Gastrocnemius medialis (tissue), 4 donors: ENCODE results near the gene ZNF529. TPM values are rescaled to one million over a fixed set of nuclear protein-coding genes. Genes with fewer than 3 reads are reported as not detected.
A peak's percentile ranks its signal among the peaks of the same experiment; 100 is the strongest.

ENCODE experiments used
- ATAC-seq, 2 donors: fragments of 150-250 bp; one replicate each; pipeline ENCODE4 v1.9.1; 2016
- DNase-seq, 2 donors: peaks; one replicate each; pipeline ENCODE4 v3.0.0-alpha.2; 2019
- H3K27ac ChIP-seq, 4 donors: fragments of 200-600 bp; sonication (generic); 1 replicate in 1 of 4; 2 replicates in 3 of 4; pipeline ENCODE4 v1.5.1; 2016 to 2018; ENCODE audit warnings: mild to moderate bottlenecking in 2 of 4, moderate library complexity in 1 of 4
- H3K27me3 ChIP-seq, 3 donors: fragments of 200-600 bp; sonication (generic) in 2 of 3; 1 replicate in 1 of 3; 2 replicates in 2 of 3; pipeline versions ENCODE4 v1.5.1 to v1.6.0; 2016 to 2019; ENCODE audit warnings: mild to moderate bottlenecking in 1 of 3, moderate library complexity in 1 of 3
- H3K36me3 ChIP-seq, 2 donors: fragments of 200-600 bp; sonication (generic) in 1 of 2; one replicate each; pipeline ENCODE4 v1.5.1; 2017 to 2018
- H3K4me1 ChIP-seq, 2 donors: fragments of 200-600 bp; sonication (generic) in 1 of 2; one replicate each; pipeline ENCODE4 v1.5.1; 2016 to 2017; ENCODE audit warnings: mild to moderate bottlenecking in 2 of 2
- H3K4me3 ChIP-seq, 4 donors: fragments of 200-600 bp; sonication (generic) in 3 of 4; 1 replicate in 1 of 4; 2 replicates in 3 of 4; pipeline ENCODE4 v1.5.1; 2016 to 2019; ENCODE audit warnings: mild to moderate bottlenecking in 2 of 4
- H3K9me3 ChIP-seq, 3 donors: fragments of 200-600 bp; sonication (generic) in 2 of 3; 1 replicate in 1 of 3; 2 replicates in 2 of 3; pipeline ENCODE4 v1.5.1; 2016 to 2019
- CTCF ChIP-seq, 5 experiments: fragments of 450-650 bp in 3 of 5; fragments of 200-600 bp in 2 of 5; sonication (generic) in 2 of 5; IDR thresholded peaks in 4 of 5; conservative IDR thresholded peaks in 1 of 5; 1 replicate in 4 of 5; 2 replicates in 1 of 5; pipeline ENCODE4 v1.5.1; 2016 to 2019; ENCODE audit warnings: antibody characterized with exemption in 5 of 5, mild to moderate bottlenecking in 3 of 5, moderate library complexity in 3 of 5
- POLR2A ChIP-seq, 2 donors: fragments of 450-650 bp; IDR thresholded peaks; one replicate each; pipeline ENCODE4 v1.6.1; 2017; ENCODE audit warnings: antibody characterized with exemption in 2 of 2, mild to moderate bottlenecking in 2 of 2, moderate library complexity in 2 of 2
- in situ Hi-C, 4 donors: fragments of 200-750 bp; cut with MboI; loops; one replicate each; pipeline versions ENCODE4 v1.15.0 to v1.8.0; 2017; ENCODE audit warnings: low sequenced_read_pairs in 4 of 4
- intact Hi-C: fragments of 100-400 bp; cut with DNase I; formaldehyde crosslinking; loops from one replicate; pipeline ENCODE4 v1.15.1; 2023; ENCODE audit warnings: low total_unique reads
- total RNA-seq, 4 donors: library from RNA; depleted of rRNA; stranded (reverse); fragments of >200 nt; gene quantifications; one replicate each; pipeline versions ENCODE4 v1.1.0 to v1.2.3, GENCODE V29; 2016

ZNF529 gene
- total RNA-seq, 4 donors from 2014 or later, result 4.1 to 6.6 (median 5.4) TPM

GRCh38 chr19:36528194-36528920 lies 44.7 kb downstream of the ZNF529 start, which contains the start of gene ZNF260:
TSS of gene ZNF260 (minus strand) at chr19:36528271. CDS start at chr19:36515238, 13,033 bp downstream.
- ATAC-seq (peak; percentile 99), DNase-seq (peak; percentile 96)
- peaks cover 16 to 17% of the 10 kb centered on the region in 2 donors for H3K4me1 ChIP-seq
- intact Hi-C loops, result loop anchor here (1.0 to 2.0 kb wide), 8 partner anchors 39 to 938 kb away; partner anchors contain the start of genes ZNF146, ZNF345, ZNF527 and ZNF529
- peaks cover 0 to 28% (median 8%) of the 10 kb centered on the region in 3 donors for H3K9me3 ChIP-seq
- TF ChIP-seq CTCF (IDR thresholded peaks at IDR 0.05 in 4 of 5, conservative IDR thresholded peaks at IDR 0.05 in 1 of 5), result no peak
- TF ChIP-seq POLR2A (IDR thresholded peaks at IDR 0.05), result peak; percentile 43 to 56
- H3K27ac ChIP-seq, result peak within 1 kb of the TSS; percentile 83 to 94 (median 90)
- peak within 1 kb of the TSS; percentile 71 to 83 (median 80) for H3K4me3 ChIP-seq
- H3K27me3 ChIP-seq, result no peaks in the 10 kb centered on the region
- in situ Hi-C loops, result no loop called here
- H3K36me3 ChIP-seq, result peaks cover 0 to 38% of the 10 kb centered on the region in 2 donors

- DNase-seq, result no peak
- H3K36me3 ChIP-seq, result peaks cover 0 to 38% of the 10 kb centered on the region in 2 donors
- TF ChIP-seq CTCF (IDR thresholded peaks at IDR 0.05 in 4 of 5, conservative IDR thresholded peaks at IDR 0.05 in 1 of 5), result no peak
- TF ChIP-seq POLR2A (IDR thresholded peaks at IDR 0.05), result no peak
- in situ Hi-C loops (no loop called here), intact Hi-C loops (loop anchor here (1.0 to 2.0 kb wide), 8 partner anchors 39 to 939 kb away; partner anchors contain the start of genes ZNF146, ZNF345, ZNF527 and ZNF529)
- H3K4me1 ChIP-seq, result peaks cover 16 to 17% of the 10 kb centered on the region in 2 donors
- peak overlapping the region; percentile 83 to 94 (median 90) for H3K27ac ChIP-seq
- no peaks in the 10 kb centered on the region for H3K27me3 ChIP-seq
- peaks cover 0 to 28% (median 8%) of the 10 kb centered on the region in 3 donors for H3K9me3 ChIP-seq
- no peak for ATAC-seq
- peak overlapping the region; percentile 71 to 83 (median 80) for H3K4me3 ChIP-seq
These were observed 45.3 kb downstream of the ZNF529 start for GRCh38 chr19:36527873-36528193.

GRCh38 chr19:36527341-36527740 lies 45.8 kb downstream of the ZNF529 start:
- peaks cover 2 to 30% (median 10%) of the 10 kb centered on the region in 3 donors for H3K9me3 ChIP-seq
- H3K36me3 ChIP-seq, result peaks cover 0 to 42% of the 10 kb centered on the region in 2 donors
- no peak for ATAC-seq
- in situ Hi-C loops (no loop called here), intact Hi-C loops (no loop called here)
- peak overlapping the region; percentile 83 to 94 (median 90) for H3K27ac ChIP-seq
- peaks cover 16 to 17% of the 10 kb centered on the region in 2 donors for H3K4me1 ChIP-seq
- no peaks in the 10 kb centered on the region for H3K27me3 ChIP-seq
- TF ChIP-seq POLR2A (IDR thresholded peaks at IDR 0.05) (no peak), CTCF (IDR thresholded peaks at IDR 0.05 in 4 of 5, conservative IDR thresholded peaks at IDR 0.05 in 1 of 5) (no peak)
- peak overlapping the region; percentile 71 to 83 (median 80) for H3K4me3 ChIP-seq
- DNase-seq, result no peak

GRCh38 chr19:36526581-36526980 lies 46.5 kb downstream of the ZNF529 start:
- H3K36me3 ChIP-seq, result peaks cover 0 to 50% of the 10 kb centered on the region in 2 donors
- H3K4me1 ChIP-seq, result peaks cover 16 to 17% of the 10 kb centered on the region in 2 donors
- DNase-seq (no peak), ATAC-seq (no peak)
- H3K4me3 ChIP-seq, result peak overlapping the region in 1 of 4 donors; percentile 71
- peaks cover 8 to 36% (median 16%) of the 10 kb centered on the region in 3 donors for H3K9me3 ChIP-seq
- intact Hi-C loops (no loop called here), in situ Hi-C loops (no loop called here)
- no peak overlapping the region for H3K27ac ChIP-seq
- H3K27me3 ChIP-seq, result no peaks in the 10 kb centered on the region
- TF ChIP-seq POLR2A (IDR thresholded peaks at IDR 0.05), result no peak

- ATAC-seq (no peak), DNase-seq (no peak)
- Histone ChIP-seq H3K4me1 (peaks cover 16 to 17% of the 10 kb centered on the region in 2 donors), H3K36me3 (peaks cover 0 to 68% of the 10 kb centered on the region in 2 donors), H3K9me3 (peaks cover 11 to 52% (median 19%) of the 10 kb centered on the region in 3 donors), H3K27ac (no peak overlapping the region), H3K27me3 (no peaks in the 10 kb centered on the region), H3K4me3 (peak overlapping the region in 1 of 4 donors; percentile 2)
- intact Hi-C loops, result loop anchor here (2.0 kb wide), 1 partner anchor 554 kb away; the partner anchor contains the start of gene ZNF420
- in situ Hi-C loops, result no loop called here
- TF ChIP-seq POLR2A (IDR thresholded peaks at IDR 0.05), result no peak
- no peak for TF ChIP-seq CTCF (IDR thresholded peaks at IDR 0.05 in 4 of 5, conservative IDR thresholded peaks at IDR 0.05 in 1 of 5)
These were observed 48.5 kb downstream of the ZNF529 start for GRCh38 chr19:36524617-36525016.
